Measurements from ENCODE around the gene PHYHIPL.

PHYHIPL gene

GRCh38 chr10:59176241-59177030 is at the start of gene PHYHIPL:
Gene PHYHIPL, plus strand, starts transcription at chr10:59176643. Its CDS starts 211 bp downstream, at chr10:59176854.
- DNase-seq (ENCODE audit: low spot score): peak; percentile 49

GRCh38 chr10:59126991-59127390 is 49.5 kb upstream of the PHYHIPL start:
- no peak for DNase-seq (ENCODE audit: low spot score)

- peak; percentile 7 for DNase-seq (ENCODE audit: low spot score)
These were observed 48.5 kb upstream of the PHYHIPL start for GRCh38 chr10:59127991-59128390.

- DNase-seq (ENCODE audit: low spot score): no peak
These were observed 46.6 kb upstream of the PHYHIPL start for GRCh38 chr10:59129867-59130266.

DNA sequence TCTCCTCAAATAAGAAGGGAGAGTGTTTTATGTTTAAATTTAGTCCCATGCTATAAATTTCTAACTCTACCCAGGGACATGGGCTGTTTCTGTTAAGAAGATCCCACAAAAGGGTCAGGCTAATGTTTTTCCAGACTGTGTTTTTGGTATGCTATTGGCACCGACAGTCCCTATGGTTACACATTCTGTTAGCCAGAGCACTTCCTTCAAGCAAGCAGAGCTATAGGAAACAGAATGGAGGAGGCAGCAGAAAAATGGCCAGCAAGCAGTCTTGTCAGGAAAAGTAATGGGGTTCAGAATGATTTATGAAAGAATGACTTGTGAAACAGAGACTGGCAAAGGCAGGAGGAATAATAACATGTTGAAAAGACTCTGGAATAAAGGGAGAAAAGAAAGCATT is 44.8 kb upstream of the PHYHIPL start:
- no peak for DNase-seq (ENCODE audit: low spot score)

DNA sequence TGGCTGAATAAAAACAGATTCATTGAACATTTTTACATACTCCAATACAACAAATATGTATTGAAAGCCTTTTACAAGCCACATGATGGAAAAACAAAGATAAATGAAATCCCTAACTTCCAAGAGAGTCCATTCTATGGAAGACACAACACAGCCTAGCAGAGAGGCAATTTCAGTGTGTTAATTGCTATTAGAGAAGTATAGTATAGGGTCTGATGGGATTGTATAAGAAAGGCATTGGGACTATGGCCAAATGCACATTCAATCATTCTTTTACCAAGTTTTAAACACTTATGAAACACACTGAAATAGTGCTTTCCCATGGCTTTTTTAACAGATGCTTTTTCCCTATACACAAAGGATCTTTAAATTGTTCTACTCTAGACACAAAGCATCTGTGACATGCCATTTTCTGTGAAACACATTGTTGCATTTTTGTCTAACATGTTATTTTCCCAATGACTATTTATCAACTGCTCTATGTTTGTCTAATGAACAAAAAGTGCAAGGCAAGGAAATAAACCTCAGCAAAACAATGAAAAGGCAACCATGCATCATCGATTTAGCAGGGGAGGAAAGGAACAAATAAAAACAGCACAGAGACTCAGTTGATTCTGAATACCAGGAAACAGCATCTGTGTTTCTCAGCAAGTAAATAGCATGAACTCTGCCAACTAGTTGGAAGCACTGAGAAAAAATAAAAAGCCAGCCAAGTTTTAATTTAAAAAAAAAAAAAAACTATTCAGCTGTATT is 42.4 kb upstream of the PHYHIPL start:
- no peak for DNase-seq (ENCODE audit: low spot score)

GRCh38 chr10:59134785-59135184 is 41.7 kb upstream of the PHYHIPL start:
- DNase-seq (ENCODE audit: low spot score): no peak

DNA sequence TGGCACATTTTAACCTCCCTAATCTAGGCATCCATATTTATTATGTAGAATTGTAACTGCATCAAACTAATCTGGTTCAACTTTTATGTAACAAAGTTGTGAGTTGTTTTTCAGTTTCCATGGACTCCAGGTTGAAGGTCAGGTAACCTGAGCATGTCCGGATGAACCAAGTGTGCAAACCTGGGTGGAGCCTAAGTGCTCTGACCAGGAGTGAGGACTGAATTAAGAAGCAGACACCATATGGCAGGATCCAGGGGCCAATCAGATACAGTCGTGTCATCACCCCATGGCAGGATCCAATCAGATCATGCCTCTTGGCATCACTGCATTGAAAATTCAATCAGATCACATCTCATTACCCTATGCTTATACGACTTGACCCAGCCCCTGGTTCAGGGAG is 41.2 kb upstream of the PHYHIPL start:
- no peak for DNase-seq (ENCODE audit: low spot score)

- no peak for DNase-seq (ENCODE audit: low spot score)
These were observed 38.4 kb upstream of the PHYHIPL start for GRCh38 chr10:59138052-59138451.

GRCh38 chr10:59143544-59143943 is 32.9 kb upstream of the PHYHIPL start:
- DNase-seq (ENCODE audit: low spot score): no peak

DNA sequence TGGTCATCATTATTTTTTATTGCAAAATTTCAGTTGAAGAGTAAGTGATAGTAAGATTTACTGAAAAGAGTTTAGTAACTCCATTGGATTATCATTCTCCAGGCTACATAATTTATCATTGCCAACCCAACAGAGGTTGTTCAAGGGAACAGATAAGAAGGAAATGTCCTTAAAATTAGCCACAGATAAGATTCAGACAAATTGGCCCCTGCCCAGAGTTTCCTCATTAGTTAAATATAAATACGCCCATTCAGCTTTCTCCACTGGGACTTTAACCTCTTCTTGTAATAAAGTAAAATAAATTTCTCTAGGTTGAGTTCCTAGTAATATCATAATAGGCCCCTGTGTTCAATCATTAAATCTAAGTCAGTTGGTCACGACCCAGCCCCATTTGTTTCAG is 27.7 kb upstream of the PHYHIPL start:
- no peak for DNase-seq (ENCODE audit: low spot score)

GRCh38 chr10:59155556-59155955 is 20.9 kb upstream of the PHYHIPL start:
- no peak for DNase-seq (ENCODE audit: low spot score)

GRCh38 chr10:59167512-59167911 is 8.9 kb upstream of the PHYHIPL start:
- DNase-seq (ENCODE audit: low spot score): no peak

DNA sequence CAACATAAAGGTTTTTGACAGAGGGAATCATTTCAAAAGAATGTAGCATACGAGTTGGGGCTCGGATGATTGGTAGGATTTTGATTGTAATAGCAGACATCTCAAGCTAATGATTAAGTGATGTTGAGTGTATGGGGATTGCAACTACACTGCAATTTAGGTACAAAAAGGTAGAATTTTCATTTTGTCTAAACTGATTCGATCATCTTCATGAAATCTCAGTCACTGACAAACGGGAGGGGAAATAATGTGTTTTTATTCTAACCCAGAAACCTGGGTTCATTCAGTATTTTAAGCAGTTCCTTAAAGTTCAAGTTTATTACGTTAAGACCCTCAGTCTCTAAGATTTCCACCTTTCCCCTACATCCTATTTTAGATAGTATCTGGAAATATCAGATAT is 3.9 kb upstream of the PHYHIPL start:
- no peak for DNase-seq (ENCODE audit: low spot score)

DNA sequence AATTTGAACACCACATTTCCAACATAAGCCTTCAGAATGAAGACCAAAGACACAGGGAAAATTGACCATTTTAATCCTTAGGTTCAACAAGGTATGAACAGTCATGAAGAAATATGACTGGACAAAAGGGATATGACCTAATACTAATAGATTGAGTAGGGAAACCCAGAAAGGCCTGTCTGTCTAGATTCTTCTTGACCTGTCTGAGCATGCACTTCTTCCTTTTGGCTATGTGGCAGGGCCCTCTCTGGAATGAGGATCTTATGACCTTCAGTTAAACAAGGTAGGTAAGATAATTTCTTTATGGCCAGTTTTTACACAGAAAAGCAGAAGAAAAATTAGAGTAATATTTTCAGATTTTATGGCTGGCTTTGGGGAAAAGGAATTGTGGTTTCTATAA is 3.0 kb upstream of the PHYHIPL start:
- DNase-seq (ENCODE audit: low spot score): no peak

GRCh38 chr10:59175538-59176240 is 754 bp upstream of the PHYHIPL start:
- peak; percentile 2 for DNase-seq (ENCODE audit: low spot score)

- DNase-seq (ENCODE audit: low spot score): peak; percentile 63
These were observed 771 bp downstream of the PHYHIPL start for GRCh38 chr10:59177031-59177797.

DNA sequence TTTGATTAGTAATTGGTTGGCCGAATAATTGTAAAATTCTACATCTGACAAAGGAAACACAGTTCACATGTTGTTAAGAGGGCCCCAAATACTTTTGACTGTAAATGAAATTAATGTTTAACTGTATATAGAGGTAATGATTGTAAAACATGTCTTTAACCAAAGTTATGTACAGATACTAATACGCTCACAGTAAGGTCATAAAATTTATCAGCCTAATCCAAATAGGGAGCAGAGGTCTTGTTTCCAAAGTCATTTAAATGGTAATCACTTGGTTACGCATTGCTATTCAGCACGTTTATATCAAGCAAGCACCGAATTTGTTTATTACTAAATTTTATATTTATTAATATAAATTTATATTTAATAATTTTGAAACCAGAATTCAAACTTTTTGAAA is 1.4 kb downstream of the PHYHIPL start:
- no peak for DNase-seq (ENCODE audit: low spot score)

- no peak for DNase-seq (ENCODE audit: low spot score)
These were observed 2.6 kb downstream of the PHYHIPL start for GRCh38 chr10:59179068-59179467.

- DNase-seq (ENCODE audit: low spot score): no peak
These were observed 4.3 kb downstream of the PHYHIPL start for GRCh38 chr10:59180689-59181270.

DNA sequence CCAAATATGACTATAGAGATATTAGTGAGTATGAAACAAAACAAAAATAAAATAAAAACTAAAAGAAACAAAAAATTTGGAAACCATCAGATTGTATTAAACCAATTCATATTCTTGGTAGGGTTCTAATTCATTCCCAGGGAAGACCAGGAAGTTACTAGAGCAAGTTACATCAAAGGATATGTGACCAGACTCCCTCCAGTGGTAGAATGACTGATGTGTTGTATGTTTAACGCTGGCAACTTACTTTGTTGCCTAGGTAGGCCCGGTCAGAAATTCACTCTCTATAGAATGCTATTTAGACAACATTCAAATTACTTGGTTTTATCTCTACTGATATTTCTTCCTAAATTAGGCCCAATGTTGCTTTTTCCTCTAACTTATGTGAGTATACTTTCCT is 5.2 kb downstream of the PHYHIPL start:
- DNase-seq (ENCODE audit: low spot score): peak; percentile 54

DNA sequence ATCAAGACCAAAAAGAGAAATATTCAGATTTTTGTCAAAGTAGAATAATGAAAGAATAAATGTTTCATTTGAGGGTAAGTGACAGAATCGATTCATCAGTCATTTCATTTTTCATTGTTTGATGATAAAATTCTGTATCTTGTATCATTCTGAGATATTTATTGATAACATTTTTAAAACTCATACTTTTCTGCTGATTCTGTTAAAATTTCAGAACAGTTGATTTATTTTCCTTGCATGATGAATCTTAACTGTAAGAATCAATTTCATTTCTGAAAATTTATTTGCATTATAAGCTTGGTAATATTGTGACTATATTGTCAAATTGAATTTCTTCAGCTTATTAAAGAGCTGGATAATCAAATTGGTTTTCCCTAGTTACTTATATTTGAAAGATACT is 13.9 kb downstream of the PHYHIPL start:
- DNase-seq (ENCODE audit: low spot score): no peak
